ENCODE data around the gene DNAJC2.

GRCh38 chr7:103348959-103349358 is 4.4 kb upstream of the DNAJC2 start:
- TF ChIP-seq CTCF (IDR thresholded peaks at IDR 0.05): no peak
- TF ChIP-seq EZH2 (IDR thresholded peaks at IDR 0.05): no peak
- TF ChIP-seq EZH2phosphoT487 (IDR thresholded peaks at IDR 0.05): no peak
